Measurements from ENCODE around the gene PSMC4.

DNA sequence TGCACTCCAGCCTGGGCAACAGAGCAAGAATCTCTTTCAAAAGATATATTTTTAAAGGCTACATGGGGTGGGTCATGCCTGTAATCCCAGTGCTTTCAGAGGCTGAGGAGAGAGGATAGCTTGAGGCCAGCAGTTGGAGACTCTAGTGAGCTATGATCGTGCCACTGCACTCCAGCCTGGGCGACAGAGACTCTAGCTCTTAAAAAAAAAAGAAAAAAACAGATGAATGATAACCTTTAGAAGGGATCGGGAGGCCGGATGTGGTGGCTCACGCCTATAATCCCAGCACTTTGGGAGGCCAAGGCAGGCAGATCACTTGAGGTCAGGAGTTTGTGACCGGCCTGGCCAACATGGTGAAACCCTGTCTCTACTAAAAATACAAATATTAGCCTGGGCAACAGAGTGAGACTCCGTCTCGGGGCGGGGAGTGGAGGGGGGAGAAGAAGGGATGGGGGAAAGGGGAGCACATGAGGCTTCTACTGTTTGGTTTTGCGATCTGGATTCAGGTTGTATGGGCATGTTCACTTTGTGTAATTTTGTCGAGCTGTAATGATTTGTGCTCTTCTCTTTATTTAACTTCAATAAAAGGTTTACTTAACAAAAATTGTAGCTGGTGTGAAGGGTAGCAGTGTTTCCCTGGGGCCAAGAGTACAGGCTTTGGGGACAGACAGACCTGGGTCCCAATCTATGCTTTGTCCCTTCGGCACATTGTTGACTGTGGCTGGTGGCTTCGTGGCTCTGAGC is 1.1 kb upstream of the PSMC4 start:
- TF ChIP-seq CTCF (IDR thresholded peaks at IDR 0.05): no peak
- TF ChIP-seq POLR2A (IDR thresholded peaks at IDR 0.05): no peak
